ENCODE measurements around the gene TMEM190. TPM values are rescaled to one million over a fixed set of nuclear protein-coding genes. Genes with fewer than 3 reads are reported as not detected.

Gene TMEM190
- total and polyA plus RNA-seq, 2 donors (not counting 1 experiment from before 2014, with no cell fraction given) = not detected

DNA sequence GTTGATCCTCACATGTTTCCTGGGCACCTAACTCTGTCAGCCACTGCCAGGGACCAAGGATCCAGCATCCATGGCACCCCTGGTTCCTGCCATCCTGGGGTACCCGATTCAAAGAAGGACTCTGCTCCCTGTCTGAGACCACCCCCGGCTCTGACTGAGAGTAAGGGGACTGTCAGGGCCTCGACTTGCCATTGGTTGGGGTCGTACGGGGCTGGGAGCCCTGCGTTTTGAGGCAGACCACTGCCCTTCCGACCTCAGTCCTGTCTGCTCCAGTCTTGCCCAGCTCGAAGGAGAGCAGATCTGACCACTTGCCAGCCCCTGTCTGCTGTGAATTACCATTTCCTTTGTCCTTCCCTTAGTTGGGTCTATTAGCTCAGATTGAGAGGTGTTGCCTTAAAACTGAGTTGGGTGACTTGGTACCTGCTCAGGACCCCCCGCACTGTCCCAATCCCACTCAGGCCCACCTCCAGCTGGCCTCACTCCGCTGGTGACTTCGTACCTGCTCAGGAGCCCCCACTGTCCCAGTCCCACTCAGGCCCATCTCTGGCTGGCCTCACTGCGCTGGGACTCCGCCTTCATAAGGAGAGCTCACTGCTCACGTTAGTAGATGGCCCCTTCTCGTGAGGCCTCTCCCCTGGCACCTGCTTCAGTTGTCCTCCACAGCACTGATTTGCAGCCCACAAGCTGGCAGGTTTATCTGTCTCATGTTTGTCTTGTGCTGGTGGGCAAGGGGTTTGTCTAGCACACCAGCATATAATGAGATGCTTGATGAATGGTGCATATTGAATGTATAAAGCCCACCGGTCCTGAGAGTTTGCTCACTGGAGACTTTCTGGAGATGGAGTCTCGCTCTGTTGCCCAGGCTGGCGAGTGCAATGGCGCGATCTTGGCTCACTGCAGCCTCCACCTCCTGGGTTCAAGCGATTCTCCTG, 13.0 kb downstream of the TMEM190 start:
- TF ChIP-seq, protein P1, sequence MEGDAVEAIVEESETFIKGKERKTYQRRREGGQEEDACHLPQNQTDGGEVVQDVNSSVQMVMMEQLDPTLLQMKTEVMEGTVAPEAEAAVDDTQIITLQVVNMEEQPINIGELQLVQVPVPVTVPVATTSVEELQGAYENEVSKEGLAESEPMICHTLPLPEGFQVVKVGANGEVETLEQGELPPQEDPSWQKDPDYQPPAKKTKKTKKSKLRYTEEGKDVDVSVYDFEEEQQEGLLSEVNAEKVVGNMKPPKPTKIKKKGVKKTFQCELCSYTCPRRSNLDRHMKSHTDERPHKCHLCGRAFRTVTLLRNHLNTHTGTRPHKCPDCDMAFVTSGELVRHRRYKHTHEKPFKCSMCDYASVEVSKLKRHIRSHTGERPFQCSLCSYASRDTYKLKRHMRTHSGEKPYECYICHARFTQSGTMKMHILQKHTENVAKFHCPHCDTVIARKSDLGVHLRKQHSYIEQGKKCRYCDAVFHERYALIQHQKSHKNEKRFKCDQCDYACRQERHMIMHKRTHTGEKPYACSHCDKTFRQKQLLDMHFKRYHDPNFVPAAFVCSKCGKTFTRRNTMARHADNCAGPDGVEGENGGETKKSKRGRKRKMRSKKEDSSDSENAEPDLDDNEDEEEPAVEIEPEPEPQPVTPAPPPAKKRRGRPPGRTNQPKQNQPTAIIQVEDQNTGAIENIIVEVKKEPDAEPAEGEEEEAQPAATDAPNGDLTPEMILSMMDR (IDR thresholded peaks at IDR 0.05) = no peak
- TF ChIP-seq EZH2 (IDR thresholded peaks at IDR 0.05; ENCODE audit: borderline replicate concordance, insufficient read depth, low read depth, low read length, poor library complexity, severe bottlenecking) = no peak
- Histone ChIP-seq H2AFZ (ENCODE audit: insufficient read depth, low read depth, low read length, poor library complexity, severe bottlenecking) (no peak overlapping the region), H3K79me2 (ENCODE audit: control insufficient read depth, insufficient read depth, low read length) (peaks cover 35% of the 10 kb centered on the region), H3K4me2 (replicated peaks; ENCODE audit: low read depth, low read length, poor library complexity, severe bottlenecking) (no peak overlapping the region), H3K27ac (ENCODE audit: low read length in 2 of 2) (no peak overlapping the region), H3K27me3 (replicated peaks in 1 of 4; ENCODE audit: control extremely low read depth in 1 of 4, control insufficient read depth in 3 of 4, insufficient read depth in 4 of 4, low read length in 3 of 4) (no peaks in the 10 kb centered on the region), H3K9me3 (ENCODE audit: control extremely low read depth in 1 of 3, control insufficient read depth in 2 of 3, insufficient read depth in 1 of 3, low read length in 2 of 3) (no peaks in the 10 kb centered on the region), H3K9ac (ENCODE audit: low read length) (no peak overlapping the region), H3K4me3 (ENCODE audit: control extremely low read depth in 1 of 5, extremely low read depth in 1 of 5, insufficient read depth in 1 of 5, low read depth in 2 of 5, low read length in 4 of 5) (no peak overlapping the region), H3K4me1 (ENCODE audit: control insufficient read depth in 2 of 2, insufficient read depth in 2 of 2, low read length in 2 of 2) (peaks cover 30 to 42% of the 10 kb centered on the region in 2 donors), H4K20me1 (ENCODE audit: control insufficient read depth, insufficient read depth, low read length, poor library complexity, severe bottlenecking) (peaks cover 64% of the 10 kb centered on the region), H3K36me3 (replicated peaks in 1 of 2; ENCODE audit: control extremely low read depth in 1 of 2, control insufficient read depth in 1 of 2, extremely low read depth in 1 of 2, insufficient read depth in 2 of 2, low read length in 1 of 2) (peaks cover 3 to 48% of the 10 kb centered on the region in 2 experiments)
- Mint-ChIP-seq H3K4me1 (peaks cover 54% of the 10 kb centered on the region), H3K4me3 (peak overlapping the region; percentile 41), H3K9me3 (ENCODE audit: insufficient read depth) (no peaks in the 10 kb centered on the region), H3K27ac (peak overlapping the region; percentile 41), H3K27me3 (no peaks in the 10 kb centered on the region)
- no peak for ATAC-seq (ENCODE audit: low read depth)
- WGBS (ENCODE audit: insufficient coverage) = 92% methylated on average over 19 of the region's 21 CpGs
- intact Hi-C loops (cut with micrococcal nuclease) = no loop called here
- CTCF ChIA-PET = interaction anchor here (1.1 to 2.3 kb wide), 4 partner anchors 13 to 114 kb away, joined by 4 to 6 read pairs (median 4); no protein-coding TSS in a partner anchor
- POLR2A ChIA-PET = interaction anchor here (0.6 to 1.3 kb wide), 3 partner anchors 9 to 245 kb away, joined by 3 to 8 read pairs (median 3); partner anchors contain the start of gene UBE2S
- no peak for DNase-seq

Data from B cell (primary cell).